ENCODE measurements around the gene SPIC.

SPIC gene

GRCh38 chr12:101485021-101485420, 9.9 kb downstream of the SPIC start:
- POLR2A ChIA-PET: no interaction called here
- no peak overlapping the region for H3K4me3 ChIP-seq (ENCODE audit: low read depth, low read length)
- no peak for TF ChIP-seq CTCF (IDR thresholded peaks at IDR 0.05; ENCODE audit: insufficient read depth, low read length, missing control alignments)
- CTCF ChIA-PET: no interaction called here
- peak; percentile 7 for DNase-seq (ENCODE audit: low read depth, low spot score)

GRCh38 chr12:101488469-101488868, 13.3 kb downstream of the SPIC start:
- H3K4me3 ChIP-seq (ENCODE audit: low read depth, low read length): no peak overlapping the region
- no peak for TF ChIP-seq CTCF (IDR thresholded peaks at IDR 0.05; ENCODE audit: insufficient read depth, low read length, missing control alignments)
- ChIA-PET CTCF (no interaction called here), POLR2A (no interaction called here)
- DNase-seq (ENCODE audit: low read depth, low spot score): no peak

GRCh38 chr12:101490286-101490920, 15.3 kb downstream of the SPIC start:
- CTCF ChIA-PET: no interaction called here
- DNase-seq (ENCODE audit: low read depth, low spot score): no peak
- TF ChIP-seq CTCF (IDR thresholded peaks at IDR 0.05; ENCODE audit: insufficient read depth, low read length, missing control alignments): no peak
- no peak overlapping the region for H3K4me3 ChIP-seq (ENCODE audit: low read depth, low read length)
- POLR2A ChIA-PET: no interaction called here

GRCh38 chr12:101491329-101491728, 16.2 kb downstream of the SPIC start:
- CTCF ChIA-PET: no interaction called here
- no peak for DNase-seq (ENCODE audit: low read depth, low spot score)

GRCh38 chr12:101493556-101493955, 18.4 kb downstream of the SPIC start:
- ChIA-PET CTCF (no interaction called here), POLR2A (no interaction called here)
- no peak overlapping the region for H3K4me3 ChIP-seq (ENCODE audit: low read depth, low read length)
- DNase-seq (ENCODE audit: low read depth, low spot score): no peak
- TF ChIP-seq CTCF (IDR thresholded peaks at IDR 0.05; ENCODE audit: insufficient read depth, low read length, missing control alignments): no peak

More at GRCh38 chr12:101491329-101491728, 16.2 kb downstream of the SPIC start:
- H3K4me3 ChIP-seq (ENCODE audit: low read depth, low read length): no peak overlapping the region
- POLR2A ChIA-PET: no interaction called here
- TF ChIP-seq CTCF (IDR thresholded peaks at IDR 0.05; ENCODE audit: insufficient read depth, low read length, missing control alignments): no peak

GRCh38 chr12:101498252-101498651, 23.1 kb downstream of the SPIC start:
- H3K4me3 ChIP-seq (ENCODE audit: low read depth, low read length): no peak overlapping the region
- POLR2A ChIA-PET: no interaction called here
- CTCF ChIA-PET: no interaction called here
- DNase-seq (ENCODE audit: low read depth, low spot score): no peak
- TF ChIP-seq CTCF (IDR thresholded peaks at IDR 0.05; ENCODE audit: insufficient read depth, low read length, missing control alignments): no peak

Measured in AG04449 (cell line).